ENCODE data around the gene SYT9. TPM values are rescaled to one million over a fixed set of nuclear protein-coding genes. Genes with fewer than 3 reads are reported as not detected.

Gene SYT9
- total RNA-seq, 1 experiment from 2014 or later = not detected

GRCh38 chr11:7471071-7471470 is 219.4 kb downstream of the SYT9 start:
- no peaks in the 10 kb centered on the region for H3K27me3 ChIP-seq
- H3K9me3 ChIP-seq (replicated peaks) = no peaks in the 10 kb centered on the region
- no peak for DNase-seq
- no peak overlapping the region for H3K27ac ChIP-seq
- H3K36me3 ChIP-seq = no peaks in the 10 kb centered on the region
- no peak overlapping the region for H3K4me3 ChIP-seq
- H3K4me1 ChIP-seq = no peaks in the 10 kb centered on the region

GRCh38 chr11:7473717-7474116 is 222.0 kb downstream of the SYT9 start:
- Histone ChIP-seq H3K4me1 (no peaks in the 10 kb centered on the region), H3K4me3 (no peak overlapping the region), H3K36me3 (no peaks in the 10 kb centered on the region), H3K27ac (no peak overlapping the region), H3K9me3 (replicated peaks) (no peaks in the 10 kb centered on the region), H3K27me3 (no peaks in the 10 kb centered on the region)
- no peak for DNase-seq

- Histone ChIP-seq H3K4me1 (no peaks in the 10 kb centered on the region), H3K36me3 (no peaks in the 10 kb centered on the region), H3K27ac (no peak overlapping the region), H3K9me3 (replicated peaks) (no peaks in the 10 kb centered on the region), H3K27me3 (no peaks in the 10 kb centered on the region), H3K4me3 (no peak overlapping the region)
- no peak for DNase-seq
Measured at GRCh38 chr11:7480113-7480512, 228.4 kb downstream of the SYT9 start.

- no peaks in the 10 kb centered on the region for H3K36me3 ChIP-seq
- 0 out of 2 replicates have a peak, but pooled peaks cover 3% of the 10 kb centered on the region for H3K27me3 ChIP-seq
- H3K27ac ChIP-seq = no peak overlapping the region
- DNase-seq = no peak
- no peaks in the 10 kb centered on the region for H3K9me3 ChIP-seq (replicated peaks)
- H3K4me1 ChIP-seq = no peaks in the 10 kb centered on the region
- no peak overlapping the region for H3K4me3 ChIP-seq
Measured at GRCh38 chr11:7484131-7484530, 232.4 kb downstream of the SYT9 start.

- Histone ChIP-seq H3K27ac (no peak overlapping the region), H3K36me3 (no peaks in the 10 kb centered on the region), H3K4me3 (no peak overlapping the region), H3K9me3 (replicated peaks) (no peaks in the 10 kb centered on the region), H3K4me1 (no peaks in the 10 kb centered on the region), H3K27me3 (0 out of 2 replicates have a peak, but pooled peaks cover 3% of the 10 kb centered on the region)
- DNase-seq = no peak
Measured at GRCh38 chr11:7484645-7485044, 232.9 kb downstream of the SYT9 start.

GRCh38 chr11:7485186-7486097 is 233.7 kb downstream of the SYT9 start, which contains the start of gene OLFML1:
Gene OLFML1 (plus strand): TSS chr11:7485506. CDS start chr11:7485876, 370 bp downstream.
- no peaks in the 10 kb centered on the region for H3K36me3 ChIP-seq
- H3K4me3 ChIP-seq = no peak within 1 kb of the TSS
- DNase-seq = no peak
- H3K4me1 ChIP-seq = no peaks in the 10 kb centered on the region
- H3K9me3 ChIP-seq (replicated peaks) = no peaks in the 10 kb centered on the region
- H3K27ac ChIP-seq = no peak within 1 kb of the TSS
- 0 out of 2 replicates have a peak, but pooled peaks cover 3% of the 10 kb centered on the region for H3K27me3 ChIP-seq

GRCh38 chr11:7486098-7486780 is 234.5 kb downstream of the SYT9 start:
- no peak for DNase-seq
- Histone ChIP-seq H3K27ac (no peak overlapping the region), H3K4me3 (no peak overlapping the region), H3K36me3 (no peaks in the 10 kb centered on the region), H3K9me3 (replicated peaks) (no peaks in the 10 kb centered on the region), H3K4me1 (no peaks in the 10 kb centered on the region), H3K27me3 (0 out of 2 replicates have a peak, but pooled peaks cover 3% of the 10 kb centered on the region)

- H3K4me1 ChIP-seq = no peaks in the 10 kb centered on the region
- no peak overlapping the region for H3K27ac ChIP-seq
- no peaks in the 10 kb centered on the region for H3K9me3 ChIP-seq (replicated peaks)
- H3K36me3 ChIP-seq = no peaks in the 10 kb centered on the region
- H3K4me3 ChIP-seq = no peak overlapping the region
- H3K27me3 ChIP-seq = 0 out of 2 replicates have a peak, but pooled peaks cover 3% of the 10 kb centered on the region
- DNase-seq = no peak
Measured at GRCh38 chr11:7486781-7487140, 235.1 kb downstream of the SYT9 start.

GRCh38 chr11:7487360-7487759 is 235.7 kb downstream of the SYT9 start:
- no peak overlapping the region for H3K27ac ChIP-seq
- no peak overlapping the region for H3K4me3 ChIP-seq
- no peaks in the 10 kb centered on the region for H3K4me1 ChIP-seq

GRCh38 chr11:7488681-7489080 is 237.0 kb downstream of the SYT9 start:
- no peaks in the 10 kb centered on the region for H3K9me3 ChIP-seq (replicated peaks)
- H3K27me3 ChIP-seq = 0 out of 2 replicates have a peak, but pooled peaks cover 3% of the 10 kb centered on the region
- no peaks in the 10 kb centered on the region for H3K36me3 ChIP-seq
- DNase-seq = no peak
- H3K27ac ChIP-seq = no peak overlapping the region
- no peaks in the 10 kb centered on the region for H3K4me1 ChIP-seq
- H3K4me3 ChIP-seq = no peak overlapping the region

More at GRCh38 chr11:7487360-7487759, 235.7 kb downstream of the SYT9 start:
- Histone ChIP-seq H3K27me3 (0 out of 2 replicates have a peak, but pooled peaks cover 3% of the 10 kb centered on the region), H3K36me3 (no peaks in the 10 kb centered on the region), H3K9me3 (replicated peaks) (no peaks in the 10 kb centered on the region)
- no peak for DNase-seq

- H3K27ac ChIP-seq = no peak overlapping the region
- no peak overlapping the region for H3K4me3 ChIP-seq
- no peak for DNase-seq
- no peaks in the 10 kb centered on the region for H3K36me3 ChIP-seq
- no peaks in the 10 kb centered on the region for H3K9me3 ChIP-seq (replicated peaks)
- H3K4me1 ChIP-seq = no peaks in the 10 kb centered on the region
- H3K27me3 ChIP-seq = 0 out of 2 replicates have a peak, but pooled peaks cover 3% of the 10 kb centered on the region
Measured at GRCh38 chr11:7489376-7489775, 237.7 kb downstream of the SYT9 start.

GRCh38 chr11:7490054-7490453 is 238.3 kb downstream of the SYT9 start:
- Histone ChIP-seq H3K9me3 (replicated peaks) (no peaks in the 10 kb centered on the region), H3K27ac (no peak overlapping the region), H3K4me1 (no peaks in the 10 kb centered on the region), H3K36me3 (no peaks in the 10 kb centered on the region), H3K4me3 (no peak overlapping the region), H3K27me3 (0 out of 2 replicates have a peak, but pooled peaks cover 3% of the 10 kb centered on the region)
- no peak for DNase-seq

GRCh38 chr11:7490535-7490934 is 238.8 kb downstream of the SYT9 start:
- DNase-seq = no peak
- Histone ChIP-seq H3K36me3 (no peaks in the 10 kb centered on the region), H3K27ac (no peak overlapping the region), H3K4me3 (no peak overlapping the region), H3K9me3 (replicated peaks) (no peaks in the 10 kb centered on the region), H3K27me3 (0 out of 2 replicates have a peak, but pooled peaks cover 3% of the 10 kb centered on the region), H3K4me1 (no peaks in the 10 kb centered on the region)

GRCh38 chr11:7492253-7492652 is 240.5 kb downstream of the SYT9 start:
- Histone ChIP-seq H3K4me3 (no peak overlapping the region), H3K27ac (no peak overlapping the region), H3K36me3 (no peaks in the 10 kb centered on the region), H3K4me1 (no peaks in the 10 kb centered on the region), H3K27me3 (0 out of 2 replicates have a peak, but pooled peaks cover 3% of the 10 kb centered on the region), H3K9me3 (replicated peaks) (no peaks in the 10 kb centered on the region)
- no peak for DNase-seq

- Histone ChIP-seq H3K27me3 (no peaks in the 10 kb centered on the region), H3K27ac (no peak overlapping the region), H3K36me3 (no peaks in the 10 kb centered on the region), H3K9me3 (replicated peaks) (no peaks in the 10 kb centered on the region), H3K4me1 (no peaks in the 10 kb centered on the region), H3K4me3 (no peak overlapping the region)
- no peak for DNase-seq
Measured at GRCh38 chr11:7493670-7494069, 242.0 kb downstream of the SYT9 start.
